ENCODE results near the gene STPG2.

- TF ChIP-seq CTCF (IDR thresholded peaks at IDR 0.05) (no peak), POLR2A (IDR thresholded peaks at IDR 0.05) (no peak)
Observed at GRCh38 chr4:98094118-98094517, 49.2 kb downstream of the STPG2 start.
